KBM-7 (cell line): ENCODE data around the gene CRHR2.

Experiments
- DNase-seq: peaks from one replicate; pipeline ENCODE4 v3.0.0-alpha.2; 2015
- in situ Hi-C: fragments of 300-500 bp; cut with MboI; formaldehyde crosslinking; loops from 2 replicates; pipeline ENCODE4 v1.14.3; 2020; ENCODE audit warnings: low sequenced_read_pairs, low pct_unique_long_range_greater_than_20kb, mixed read lengths

Gene CRHR2

DNA sequence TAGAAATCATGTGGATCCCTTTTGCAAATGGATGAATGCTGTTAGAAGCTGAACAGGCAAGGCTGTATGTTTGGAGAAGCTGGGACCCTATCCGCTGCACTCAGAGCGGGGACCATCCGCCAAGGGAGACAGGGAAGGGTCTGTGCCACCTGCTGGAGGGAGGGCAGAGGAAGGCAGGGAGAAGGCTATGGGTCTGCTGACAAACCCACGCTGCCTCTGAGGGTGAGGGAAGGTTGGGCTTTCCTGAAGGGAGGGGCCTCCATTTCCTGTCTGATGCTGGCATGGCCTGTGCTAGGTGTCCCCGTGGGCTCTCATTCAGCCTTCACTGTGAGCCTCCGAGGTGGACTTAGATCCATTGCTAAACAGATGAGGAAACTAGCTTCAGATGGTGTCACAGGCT is 5.3 kb upstream of the CRHR2 start:
- in situ Hi-C loops: no loop called here
- DNase-seq: no peak

- no peak for DNase-seq
- in situ Hi-C loops: no loop called here
Measured at GRCh38 chr7:30684351-30684750, 2.1 kb upstream of the CRHR2 start.

DNA sequence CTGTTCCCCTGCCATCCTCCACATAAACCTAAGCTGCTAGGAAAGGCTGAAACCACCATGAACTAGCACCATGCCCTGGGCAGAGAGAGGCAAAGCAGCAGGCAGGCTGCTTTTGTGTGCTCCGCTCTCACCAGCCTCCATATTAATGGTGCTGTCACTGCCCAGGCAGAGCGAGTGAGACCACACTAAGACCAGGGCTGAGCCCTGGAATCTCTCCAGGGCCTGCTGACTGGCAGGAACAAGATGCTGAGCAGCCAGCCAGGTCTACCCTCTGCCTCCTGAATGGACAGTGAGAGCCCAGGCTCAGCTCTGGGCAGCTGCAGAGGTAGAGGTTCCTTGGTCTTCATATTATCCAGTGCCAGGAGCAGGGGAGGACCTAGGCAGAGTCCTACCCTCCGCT is 1.6 kb upstream of the CRHR2 start:
- in situ Hi-C loops: no loop called here
- no peak for DNase-seq

- DNase-seq: no peak
- in situ Hi-C loops: no loop called here
Measured at GRCh38 chr7:30683306-30683705, 1.1 kb upstream of the CRHR2 start.

DNA sequence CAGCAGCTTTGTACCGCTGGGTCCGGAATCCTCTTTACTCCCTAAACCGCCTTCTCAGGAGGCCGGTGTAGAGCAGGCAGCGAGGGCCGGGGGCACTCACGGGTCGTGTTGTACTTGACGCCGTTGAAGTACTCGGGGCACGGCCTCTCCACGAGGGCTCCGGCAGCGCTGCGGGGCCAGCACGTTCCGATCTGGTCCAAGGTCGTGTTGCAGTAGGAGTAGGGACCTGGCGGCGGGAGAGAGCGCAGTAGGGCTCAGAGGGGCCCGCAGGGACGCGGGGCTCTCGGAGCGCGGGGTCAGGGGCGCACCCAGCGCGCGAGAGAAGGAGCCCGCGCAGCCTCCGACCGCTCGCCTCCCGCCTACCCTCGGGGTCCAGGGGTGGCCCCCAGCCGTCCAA is 443 bp downstream of the CRHR2 start:
- DNase-seq: no peak
- in situ Hi-C loops: no loop called here

DNA sequence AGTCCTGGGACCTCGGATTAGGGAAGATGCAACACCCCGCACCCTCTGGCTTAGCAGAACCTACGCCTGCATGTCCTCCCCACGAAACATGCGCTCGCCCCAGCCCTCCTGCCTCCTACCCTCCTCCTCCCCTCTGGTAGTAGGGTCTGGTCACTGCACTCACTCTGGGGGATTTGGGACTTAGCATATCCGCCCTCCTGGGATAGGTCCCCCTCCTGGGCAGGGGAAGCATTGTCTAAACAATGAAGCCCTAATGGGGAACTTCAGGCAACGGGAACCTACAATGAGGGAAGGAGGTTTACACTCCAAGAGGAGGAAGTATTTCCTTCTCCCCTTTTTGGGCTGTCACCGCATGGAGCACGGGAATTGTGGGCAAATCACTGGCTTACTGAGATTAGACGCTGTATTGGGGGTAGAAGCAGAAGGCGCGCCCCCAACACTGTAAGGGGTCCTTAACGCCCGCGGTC is 892 bp downstream of the CRHR2 start:
- no peak for DNase-seq
- in situ Hi-C loops: no loop called here

DNA sequence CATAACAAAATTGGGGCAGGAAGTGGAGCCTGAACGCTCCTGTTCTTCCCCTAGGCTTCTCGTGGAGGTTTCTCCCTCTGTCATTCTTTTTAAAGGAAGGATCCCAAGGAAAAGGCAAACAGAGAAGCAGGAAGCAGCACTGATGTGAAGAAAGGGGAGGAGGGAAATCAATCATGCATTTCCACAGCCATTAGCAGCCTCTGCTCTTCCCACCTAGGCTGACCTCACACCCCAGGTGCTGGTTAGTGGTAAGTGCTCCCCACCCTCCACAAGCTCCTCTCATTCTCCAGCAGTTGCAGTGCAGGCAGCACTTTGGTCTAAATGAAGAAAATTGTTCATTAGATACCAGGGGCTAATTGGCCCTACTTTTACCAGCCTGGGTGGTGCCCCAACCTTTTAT is 2.6 kb downstream of the CRHR2 start:
- DNase-seq: no peak
- in situ Hi-C loops: no loop called here

- DNase-seq: peak; percentile 19
- in situ Hi-C loops: no loop called here
Measured at GRCh38 chr7:30678805-30679204, 3.5 kb downstream of the CRHR2 start.

GRCh38 chr7:30674876-30675275 is 7.4 kb downstream of the CRHR2 start:
- DNase-seq: no peak
- in situ Hi-C loops: no loop called here

DNA sequence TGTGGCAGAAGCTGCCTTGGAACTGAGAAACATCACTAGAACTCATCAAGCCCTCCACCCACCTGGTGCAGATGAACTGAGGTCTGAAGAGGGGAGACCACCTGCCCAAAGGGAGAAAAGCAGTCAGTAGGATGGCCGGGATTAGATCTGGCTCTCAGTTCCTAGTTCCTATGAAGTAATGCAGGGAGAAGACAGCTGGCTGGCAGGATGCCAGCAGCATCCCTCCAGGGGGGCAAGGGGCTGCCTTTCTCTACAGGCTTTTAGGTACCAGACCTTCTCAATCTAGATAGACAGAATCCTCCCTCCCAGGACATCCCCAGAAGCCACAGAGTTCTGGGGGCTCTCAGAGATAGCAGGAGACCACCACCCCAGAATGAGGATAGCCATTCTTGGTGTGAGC is 7.8 kb downstream of the CRHR2 start:
- in situ Hi-C loops: no loop called here
- DNase-seq: no peak

- peak; percentile 69 for DNase-seq
- in situ Hi-C loops: no loop called here
Measured at GRCh38 chr7:30671793-30672465, 10.3 kb downstream of the CRHR2 start.

DNA sequence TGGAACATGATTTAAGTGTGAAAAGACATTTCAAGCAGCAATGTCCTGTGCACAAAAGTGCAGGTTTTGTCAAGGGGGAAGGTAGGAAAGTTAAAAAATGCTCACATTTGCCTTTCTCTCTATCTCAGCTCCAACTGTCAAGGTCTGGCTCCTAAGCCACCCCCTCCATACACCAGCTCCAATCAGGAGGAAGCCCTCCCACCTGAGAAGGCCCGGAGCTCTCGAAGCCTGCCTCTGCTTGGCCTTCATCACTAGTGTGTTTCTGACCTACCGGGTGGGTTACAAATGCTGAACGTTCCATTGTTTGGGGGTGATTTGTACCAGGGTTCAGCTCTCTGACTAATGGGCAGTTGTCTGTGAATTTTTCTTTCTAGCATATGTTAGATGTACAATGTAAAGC is 14.2 kb downstream of the CRHR2 start:
- in situ Hi-C loops: no loop called here
- no peak for DNase-seq

DNA sequence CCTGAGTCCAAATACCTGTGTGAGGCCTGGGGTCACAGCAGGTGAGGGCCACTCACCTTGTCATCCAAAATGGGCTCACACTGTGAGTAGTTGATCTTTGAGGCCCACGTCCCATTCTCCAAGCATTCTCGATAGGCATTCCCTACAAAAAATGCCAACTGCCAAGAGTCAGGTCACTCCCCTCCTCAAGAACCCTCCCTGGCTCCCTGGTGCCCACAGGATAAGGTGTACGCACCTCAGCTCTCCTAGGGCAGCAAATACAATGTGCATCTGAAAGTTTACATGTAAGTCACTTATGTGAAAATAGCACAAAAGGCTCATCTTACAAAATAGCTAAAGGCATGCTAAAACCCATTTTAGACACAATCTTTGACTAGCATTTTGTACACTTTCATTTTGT is 15.1 kb downstream of the CRHR2 start:
- in situ Hi-C loops: no loop called here
- no peak for DNase-seq

DNA sequence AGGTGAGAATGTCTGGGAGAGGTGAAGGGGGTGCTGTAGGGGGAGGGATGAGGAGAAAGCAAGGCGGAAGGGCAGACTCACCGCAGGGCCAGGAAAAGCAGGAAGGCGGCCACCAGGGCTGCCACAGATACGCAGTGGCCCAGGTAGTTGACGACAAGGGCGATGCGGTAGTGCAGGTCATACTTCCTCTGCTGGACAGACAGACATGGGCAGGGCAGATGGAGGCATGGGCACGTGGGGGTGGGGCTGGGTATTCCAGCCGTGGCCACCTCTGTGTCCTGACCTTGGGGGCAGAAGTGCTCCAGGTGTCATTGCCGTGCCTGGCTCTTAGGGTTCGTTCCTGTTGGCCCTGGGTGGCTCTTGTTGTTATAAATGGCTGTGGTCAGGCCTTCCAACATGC is 16.8 kb downstream of the CRHR2 start:
- no peak for DNase-seq
- in situ Hi-C loops: no loop called here

GRCh38 chr7:30665043-30665442 is 17.2 kb downstream of the CRHR2 start:
- in situ Hi-C loops: no loop called here
- DNase-seq: no peak

DNA sequence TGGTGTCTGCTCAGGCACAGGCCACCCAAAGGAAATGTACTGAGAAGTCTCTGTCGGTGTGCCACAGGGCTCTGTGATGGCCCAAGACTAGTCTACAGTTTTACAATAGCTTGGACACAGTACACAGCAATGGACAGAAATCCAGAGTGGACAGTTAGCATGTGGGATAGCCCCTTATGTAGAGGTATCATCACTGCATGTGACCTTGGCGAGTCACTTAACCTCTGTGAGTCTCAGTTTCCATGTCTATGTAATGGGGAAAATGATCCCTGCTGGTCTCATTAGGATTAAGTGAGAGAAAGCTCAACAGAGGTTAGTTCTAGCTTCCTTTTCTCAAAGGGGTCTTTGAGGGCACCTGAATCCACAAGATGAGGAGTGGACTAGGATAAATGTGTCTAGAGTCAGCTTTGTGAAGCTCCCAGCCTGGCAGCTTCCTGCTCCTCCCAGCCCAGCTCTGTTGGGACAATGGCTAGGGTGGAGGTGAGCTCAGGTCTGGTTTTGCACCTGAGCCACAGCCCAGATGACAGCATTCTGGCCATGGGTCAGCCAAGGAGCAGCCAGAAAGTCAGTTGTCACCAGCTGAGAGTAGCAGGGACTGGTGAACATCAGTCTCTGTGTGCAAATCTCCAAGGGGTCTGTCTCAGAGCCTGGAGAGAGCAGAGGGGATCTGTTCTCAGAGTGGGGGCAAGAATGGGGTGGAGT is 17.9 kb downstream of the CRHR2 start:
- in situ Hi-C loops: no loop called here

DNA sequence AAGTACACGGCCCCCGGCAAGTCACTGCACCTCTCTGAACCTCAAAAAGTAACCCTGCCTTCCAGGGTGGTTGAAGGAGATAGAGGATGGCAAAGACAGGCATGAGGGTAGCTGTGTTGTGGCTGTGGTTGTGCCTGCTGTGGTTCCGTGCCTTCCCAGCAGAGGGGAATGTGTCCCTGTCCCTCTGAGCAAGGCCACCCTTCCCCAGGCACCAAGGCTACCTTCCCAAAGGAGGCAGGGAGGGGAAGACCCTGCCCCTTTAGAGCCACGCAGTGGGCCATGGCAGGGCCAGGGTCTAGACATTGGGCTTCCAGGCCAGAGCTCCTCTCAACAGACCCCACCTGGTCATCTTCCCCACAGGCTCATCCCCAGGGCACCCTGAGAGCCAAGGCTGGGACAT is 18.8 kb downstream of the CRHR2 start:
- in situ Hi-C loops: no loop called here
- DNase-seq: no peak

More for the DNA sequence above, 17.9 kb downstream of the CRHR2 start:
- DNase-seq: no peak

DNA sequence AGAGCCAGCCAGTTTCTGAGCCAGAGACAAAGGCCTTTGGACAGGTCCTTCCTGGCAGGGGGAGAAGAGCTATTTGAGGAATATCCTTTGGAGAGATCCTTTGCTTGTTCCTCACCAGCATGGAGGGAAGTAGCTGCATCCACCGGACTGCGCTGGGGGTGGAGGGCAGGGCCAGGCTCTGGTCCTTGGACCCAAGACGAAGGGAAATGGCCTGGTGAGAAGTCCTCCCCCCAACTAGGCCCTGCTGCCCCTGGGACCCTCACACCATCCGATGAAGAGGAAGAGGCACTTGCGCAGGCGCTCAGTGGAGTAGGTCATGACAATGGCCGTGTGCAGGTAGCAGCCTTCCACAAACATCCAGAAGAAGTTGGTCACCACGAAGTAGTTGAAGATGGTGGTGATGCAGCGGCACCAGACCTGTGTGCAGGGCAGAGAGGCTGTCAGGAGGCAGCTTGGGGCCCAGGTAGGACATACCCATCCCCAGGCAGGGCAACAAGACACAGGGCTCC is 19.8 kb downstream of the CRHR2 start:
- no peak for DNase-seq
- in situ Hi-C loops: no loop called here

- in situ Hi-C loops: no loop called here
- no peak for DNase-seq
Measured at GRCh38 chr7:30661926-30662325, 20.3 kb downstream of the CRHR2 start.

- DNase-seq: no peak
- in situ Hi-C loops: no loop called here
Measured at GRCh38 chr7:30660331-30661255, 21.7 kb downstream of the CRHR2 start.
